OCI-LY7 (cell line): Measurements from ENCODE around the gene OMA1. TPM values are rescaled to one million over a fixed set of nuclear protein-coding genes. Genes with fewer than 3 reads are reported as not detected.

Experiments
- BruUV-seq: library from RNA; stranded (reverse); fragments of 400-500 nt; replicated peaks from 2 replicates; lab custom pipeline; 2021; lab: Mats Ljungman, UMichigan
- CTCF ChIA-PET: fragments of 300-600 bp; sonication (Branson Sonifier 250); formaldehyde crosslinking; loops from one replicate; lab custom pipeline; 2022; ENCODE audit warnings: antibody characterized with exemption; ENCODE audit not compliant: unreplicated experiment; lab: Charles Lee
- POLR2A ChIA-PET: fragments of 300-600 bp; sonication (Branson Sonifier 250); formaldehyde crosslinking; loops from one replicate; lab custom pipeline; 2022; ENCODE audit warnings: antibody characterized with exemption; lab: Charles Lee
- DNase-seq: peaks from one replicate; pipeline ENCODE4 v3.0.0-alpha.2; 2015; ENCODE audit warnings: low spot score
- H2AFZ ChIP-seq: fragments of 200-600 bp; sonication (generic), shearing (Covaris generic); 2 replicates; pipeline ENCODE4 v1.6.1; 2014; ENCODE audit warnings: mild to moderate bottlenecking, antibody characterized with exemption, low read length, moderate library complexity
- H3K27ac ChIP-seq: fragments of 200-600 bp; sonication (generic); 2 replicates; pipeline ENCODE4 v1.5.1; 2014; ENCODE audit warnings: mixed run types, low read depth, mild to moderate bottlenecking, moderate library complexity, low read length, inconsistent platforms; ENCODE audit not compliant: poor library complexity, severe bottlenecking
- H3K36me3 ChIP-seq: fragments of 200-600 bp; sonication (generic); 2 replicates; pipeline ENCODE4 v1.6.1; 2014; ENCODE audit warnings: mild to moderate bottlenecking, antibody characterized with exemption, low read length, moderate library complexity, mixed read lengths; ENCODE audit not compliant: insufficient read depth
- H3K4me1 ChIP-seq: fragments of 200-600 bp; sonication (generic); 2 replicates; pipeline ENCODE4 v1.5.1; 2014; ENCODE audit warnings: mild to moderate bottlenecking, low read length; ENCODE audit not compliant: insufficient read depth, poor library complexity, severe bottlenecking
- H3K4me2 ChIP-seq: fragments of 200-600 bp; sonication (generic); 2 replicates; pipeline ENCODE4 v1.6.1; 2014; ENCODE audit warnings: mild to moderate bottlenecking, low read length
- H3K4me3 ChIP-seq: fragments of 200-600 bp; sonication (generic); 2 replicates; pipeline ENCODE4 v1.5.1; 2014; ENCODE audit warnings: mild to moderate bottlenecking, low read depth, low read length; ENCODE audit not compliant: poor library complexity, severe bottlenecking
- H3K79me2 ChIP-seq: fragments of 200-600 bp; sonication (generic); 2 replicates; pipeline ENCODE4 v1.6.1; 2016; ENCODE audit warnings: low read depth, mild to moderate bottlenecking, low read length, moderate library complexity, mixed read lengths; ENCODE audit not compliant: insufficient read depth
- H3K9me2 ChIP-seq: fragments of 200-600 bp; sonication (generic); 2 replicates; pipeline ENCODE4 v1.6.1; 2016; ENCODE audit warnings: mild to moderate bottlenecking, low read length, mixed read lengths; ENCODE audit not compliant: insufficient read depth
- H3K9me3 ChIP-seq: fragments of 200-600 bp; sonication (generic); 2 replicates; pipeline ENCODE4 v1.6.1; 2014; ENCODE audit warnings: mild to moderate bottlenecking, mixed run types, low read length, mixed read lengths
- H4K20me1 ChIP-seq: fragments of 200-600 bp; sonication (generic); 2 replicates; pipeline ENCODE4 v1.6.1; 2014; ENCODE audit warnings: mild to moderate bottlenecking, antibody characterized with exemption, low read length, moderate library complexity, mixed read lengths; ENCODE audit not compliant: insufficient read depth
- EZH2phosphoT487 ChIP-seq: fragments of 200-600 bp; sonication (generic); IDR thresholded peaks from 2 replicates; pipeline ENCODE4 v1.6.1; 2018; ENCODE audit warnings: low read depth, borderline replicate concordance, mild to moderate bottlenecking, mixed run types, antibody characterized with exemption, low read length, moderate library complexity, mixed read lengths
- intact Hi-C: fragments of 100-400 bp; cut with micrococcal nuclease; formaldehyde crosslinking; loops from one replicate; pipeline ENCODE4 v1.10.0; 2022; ENCODE audit not compliant: unreplicated experiment
- total RNA-seq, 2 experiments: library from RNA; depleted of rRNA in 1 of 2; stranded (reverse); fragments of >200 nt in 1 of 2; shearing (Covaris generic) in 1 of 2; gene quantifications; 2 replicates each; pipeline ENCODE4 v1.2.3, GENCODE V29; 2014 to 2022
- TF ChIP-seq, protein P1 (sequence below): fragments of 200-600 bp; sonication (generic); conservative IDR thresholded peaks from 2 replicates; pipeline ENCODE4 v1.5.1; 2014; ENCODE audit warnings: mild to moderate bottlenecking, antibody characterized with exemption, low read length, moderate library complexity, mixed read lengths

The OMA1 gene
- total RNA-seq, 2 experiments from 2014 or later, result 35.9 to 38.5 TPM

DNA sequence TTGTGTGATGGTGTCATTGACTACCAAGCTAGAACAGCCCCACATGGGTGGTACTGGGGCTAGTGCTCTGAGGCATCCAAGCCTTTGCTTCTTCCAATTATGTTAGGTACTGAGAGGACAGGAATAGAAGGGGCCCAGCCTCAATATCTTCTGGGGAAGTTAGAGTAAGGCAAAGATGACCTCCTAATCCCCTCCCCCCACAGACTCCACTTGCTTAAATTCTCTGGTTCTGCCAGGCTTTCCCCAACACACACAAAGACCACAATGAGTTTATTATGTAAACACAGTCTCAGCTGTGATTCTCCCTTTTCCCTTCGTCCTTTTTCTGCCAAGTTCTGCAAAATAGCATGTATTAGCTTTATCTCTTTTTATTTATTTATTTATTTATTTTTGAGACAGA, 33.7 kb upstream of the OMA1 start:
- Histone ChIP-seq H3K9me2 (no peaks in the 10 kb centered on the region), H3K9me3 (no peaks in the 10 kb centered on the region), H4K20me1 (no peaks in the 10 kb centered on the region), H3K4me3 (no peak overlapping the region), H3K36me3 (no peaks in the 10 kb centered on the region), H3K4me2 (no peak overlapping the region), H3K79me2 (no peaks in the 10 kb centered on the region), H3K27ac (no peak overlapping the region), H2AFZ (no peak overlapping the region), H3K4me1 (no peaks in the 10 kb centered on the region)
- ChIA-PET CTCF (no interaction called here), POLR2A (no interaction called here)
- intact Hi-C loops, result no loop called here
- no TSS peak for BruUV-seq
- TF ChIP-seq, protein P1, sequence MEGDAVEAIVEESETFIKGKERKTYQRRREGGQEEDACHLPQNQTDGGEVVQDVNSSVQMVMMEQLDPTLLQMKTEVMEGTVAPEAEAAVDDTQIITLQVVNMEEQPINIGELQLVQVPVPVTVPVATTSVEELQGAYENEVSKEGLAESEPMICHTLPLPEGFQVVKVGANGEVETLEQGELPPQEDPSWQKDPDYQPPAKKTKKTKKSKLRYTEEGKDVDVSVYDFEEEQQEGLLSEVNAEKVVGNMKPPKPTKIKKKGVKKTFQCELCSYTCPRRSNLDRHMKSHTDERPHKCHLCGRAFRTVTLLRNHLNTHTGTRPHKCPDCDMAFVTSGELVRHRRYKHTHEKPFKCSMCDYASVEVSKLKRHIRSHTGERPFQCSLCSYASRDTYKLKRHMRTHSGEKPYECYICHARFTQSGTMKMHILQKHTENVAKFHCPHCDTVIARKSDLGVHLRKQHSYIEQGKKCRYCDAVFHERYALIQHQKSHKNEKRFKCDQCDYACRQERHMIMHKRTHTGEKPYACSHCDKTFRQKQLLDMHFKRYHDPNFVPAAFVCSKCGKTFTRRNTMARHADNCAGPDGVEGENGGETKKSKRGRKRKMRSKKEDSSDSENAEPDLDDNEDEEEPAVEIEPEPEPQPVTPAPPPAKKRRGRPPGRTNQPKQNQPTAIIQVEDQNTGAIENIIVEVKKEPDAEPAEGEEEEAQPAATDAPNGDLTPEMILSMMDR, result no peak
- TF ChIP-seq EZH2phosphoT487, result no peak
- DNase-seq, result no peak

DNA sequence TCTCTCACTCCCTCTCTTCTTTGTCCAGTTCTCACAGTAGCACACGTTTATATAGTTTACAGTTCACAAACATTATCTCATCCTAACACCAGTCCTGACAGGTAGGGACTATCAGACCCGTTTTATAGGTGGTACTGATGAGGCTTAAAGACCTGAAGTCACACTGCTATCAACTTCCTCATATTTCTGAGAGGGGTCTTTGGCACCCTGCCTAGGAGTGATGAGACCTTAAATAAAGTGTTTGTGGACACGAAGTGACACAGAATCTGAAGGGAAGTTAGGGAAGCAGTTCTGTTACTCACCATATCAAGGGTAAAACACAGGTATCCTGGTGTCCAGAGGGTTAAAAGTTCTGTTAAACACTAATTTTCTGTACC, 31.1 kb upstream of the OMA1 start:
- CTCF ChIA-PET, result no interaction called here
- no peak overlapping the region for H2AFZ ChIP-seq
- H3K4me1 ChIP-seq, result no peaks in the 10 kb centered on the region
- no peaks in the 10 kb centered on the region for H3K9me3 ChIP-seq
- no peak overlapping the region for H3K4me3 ChIP-seq
- no peak for DNase-seq
- H3K9me2 ChIP-seq, result no peaks in the 10 kb centered on the region
- TF ChIP-seq EZH2phosphoT487, result no peak
- TF ChIP-seq, protein P1, result no peak
- BruUV-seq, result no TSS peak
- H3K4me2 ChIP-seq, result no peak overlapping the region
- no peaks in the 10 kb centered on the region for H3K36me3 ChIP-seq
- POLR2A ChIA-PET, result interaction anchor here (0.7 to 1.3 kb wide), 2 partner anchors 16 to 753 kb away, joined by 3 read pairs; no protein-coding TSS in a partner anchor
- no peaks in the 10 kb centered on the region for H3K79me2 ChIP-seq
- no peak overlapping the region for H3K27ac ChIP-seq
- no peaks in the 10 kb centered on the region for H4K20me1 ChIP-seq
- intact Hi-C loops, result no loop called here

DNA sequence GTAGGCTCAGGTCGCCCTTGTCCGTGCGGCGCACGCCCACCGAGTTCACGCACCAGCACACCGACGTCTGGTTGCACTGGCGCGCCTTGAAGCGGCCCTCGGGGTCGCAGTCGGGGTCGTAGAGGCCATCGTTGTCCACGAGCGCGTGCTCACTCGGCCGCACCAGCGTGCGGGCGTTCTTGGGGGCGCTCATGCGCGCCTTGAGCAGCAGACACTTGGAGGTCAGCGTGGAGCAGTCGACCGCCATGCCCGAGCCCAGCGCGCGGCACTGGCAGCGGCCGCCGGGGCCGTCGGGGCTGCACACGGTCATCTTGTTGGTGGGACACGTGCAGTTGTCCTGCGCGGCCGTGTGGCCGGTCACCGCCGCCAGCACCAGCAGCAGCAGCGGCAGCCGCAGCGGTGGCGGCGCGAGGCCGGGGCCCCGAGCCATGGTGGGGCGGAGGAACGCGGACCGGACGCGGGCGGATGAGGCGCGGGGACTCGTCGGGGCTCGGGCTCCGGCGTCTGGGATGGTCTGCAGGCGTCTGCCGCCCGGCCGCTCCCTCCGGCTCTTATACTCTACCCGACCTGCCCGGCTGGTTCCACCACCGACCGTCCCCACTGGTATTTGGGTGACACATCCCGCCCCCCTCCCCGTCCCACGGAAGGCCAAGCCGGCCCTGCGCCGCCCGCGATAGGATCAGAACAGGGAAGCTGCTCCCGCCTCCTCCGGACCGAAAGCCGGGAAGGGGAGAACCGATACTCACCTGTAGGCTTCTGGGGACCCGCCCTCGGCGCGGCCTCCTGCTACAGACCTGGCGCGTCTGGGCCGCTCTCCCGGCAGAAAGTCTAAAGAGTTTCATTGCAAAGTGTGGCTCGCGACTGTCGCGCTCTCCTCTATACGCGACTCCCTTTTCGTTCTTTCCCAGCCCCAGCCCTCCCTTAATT, 30.5 kb upstream of the OMA1 start, which contains the start of gene TACSTD2:
TSS of gene TACSTD2 (minus strand) at position 526 of the 927 bp plus-strand sequence. CDS start at position 430, 96 bp downstream.
- ChIA-PET POLR2A (no interaction called here), CTCF (no interaction called here)
- H3K27ac ChIP-seq, result no peak within 1 kb of the TSS
- intact Hi-C loops, result no loop called here
- no peaks in the 10 kb centered on the region for H4K20me1 ChIP-seq
- no peaks in the 10 kb centered on the region for H3K79me2 ChIP-seq
- no peak within 1 kb of the TSS for H3K4me3 ChIP-seq
- H3K9me3 ChIP-seq, result no peaks in the 10 kb centered on the region
- H2AFZ ChIP-seq, result no peak within 1 kb of the TSS
- H3K4me1 ChIP-seq, result no peaks in the 10 kb centered on the region
- BruUV-seq, result no TSS peak
- H3K9me2 ChIP-seq, result no peaks in the 10 kb centered on the region
- no peak for TF ChIP-seq EZH2phosphoT487
- TF ChIP-seq, protein P1, result no peak
- no peak for DNase-seq
- H3K36me3 ChIP-seq, result no peaks in the 10 kb centered on the region
- no peak within 1 kb of the TSS for H3K4me2 ChIP-seq
